PC-9 (cell line): Measurements from ENCODE around the gene SMARCE1.

ENCODE experiments used
- EZH2 ChIP-seq: fragments of 200-600 bp; sonication (generic); IDR thresholded peaks from 2 replicates; pipeline ENCODE4 v1.8.0; 2017; ENCODE audit warnings: antibody characterized with exemption, low read depth
- TF ChIP-seq, protein P1 (sequence below): fragments of 200-600 bp; sonication (generic); conservative IDR thresholded peaks from 2 replicates; pipeline ENCODE4 v1.6.1; 2017; ENCODE audit warnings: mixed run types, antibody characterized with exemption, mild to moderate bottlenecking, moderate library complexity

DNA sequence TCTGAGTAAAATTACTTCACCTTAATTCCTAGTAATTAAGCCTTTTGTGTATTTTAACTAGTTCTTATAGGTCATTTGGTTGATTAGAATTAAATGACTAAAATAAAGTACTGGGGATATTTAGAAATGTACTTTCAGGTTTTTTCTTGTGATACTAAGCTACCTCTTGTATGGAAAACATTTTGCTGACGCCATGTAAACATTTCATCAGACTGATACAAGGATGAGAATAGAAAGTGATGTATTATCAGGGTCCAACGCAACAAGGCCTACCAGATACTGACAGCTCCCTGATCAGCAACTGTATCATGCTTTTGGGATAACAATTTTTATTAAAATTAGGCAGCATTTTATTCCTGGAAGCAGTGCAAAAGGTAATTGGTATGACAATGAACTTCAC, 1.7 kb downstream of the SMARCE1 start:
- TF ChIP-seq, protein P1, sequence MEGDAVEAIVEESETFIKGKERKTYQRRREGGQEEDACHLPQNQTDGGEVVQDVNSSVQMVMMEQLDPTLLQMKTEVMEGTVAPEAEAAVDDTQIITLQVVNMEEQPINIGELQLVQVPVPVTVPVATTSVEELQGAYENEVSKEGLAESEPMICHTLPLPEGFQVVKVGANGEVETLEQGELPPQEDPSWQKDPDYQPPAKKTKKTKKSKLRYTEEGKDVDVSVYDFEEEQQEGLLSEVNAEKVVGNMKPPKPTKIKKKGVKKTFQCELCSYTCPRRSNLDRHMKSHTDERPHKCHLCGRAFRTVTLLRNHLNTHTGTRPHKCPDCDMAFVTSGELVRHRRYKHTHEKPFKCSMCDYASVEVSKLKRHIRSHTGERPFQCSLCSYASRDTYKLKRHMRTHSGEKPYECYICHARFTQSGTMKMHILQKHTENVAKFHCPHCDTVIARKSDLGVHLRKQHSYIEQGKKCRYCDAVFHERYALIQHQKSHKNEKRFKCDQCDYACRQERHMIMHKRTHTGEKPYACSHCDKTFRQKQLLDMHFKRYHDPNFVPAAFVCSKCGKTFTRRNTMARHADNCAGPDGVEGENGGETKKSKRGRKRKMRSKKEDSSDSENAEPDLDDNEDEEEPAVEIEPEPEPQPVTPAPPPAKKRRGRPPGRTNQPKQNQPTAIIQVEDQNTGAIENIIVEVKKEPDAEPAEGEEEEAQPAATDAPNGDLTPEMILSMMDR: no peak
- TF ChIP-seq EZH2: no peak
